ENCODE data around the gene AHSP.

The AHSP gene

GRCh38 chr16:31507929-31508705 lies 19.6 kb upstream of the AHSP start, which contains the start of gene RUSF1:
Gene RUSF1, minus strand, starts transcription at chr16:31508391. Its CDS starts 18 bp downstream, at chr16:31508373.
- TF ChIP-seq CTCF (conservative IDR thresholded peaks at IDR 0.05; ENCODE audit: low read depth, low read length): no peak
- peak within 1 kb of the TSS; percentile 94 for H3K4me3 ChIP-seq (ENCODE audit: low read length)
- DNase-seq (ENCODE audit: low read depth): peak; percentile 52

- no peak for DNase-seq (ENCODE audit: low read depth)
- no peak for TF ChIP-seq CTCF (conservative IDR thresholded peaks at IDR 0.05; ENCODE audit: low read depth, low read length)
- peak overlapping the region; percentile 94 for H3K4me3 ChIP-seq (ENCODE audit: low read length)
Measured at GRCh38 chr16:31508706-31509195, 18.9 kb upstream of the AHSP start.

GRCh38 chr16:31513126-31513525 lies 14.6 kb upstream of the AHSP start:
- H3K4me3 ChIP-seq (ENCODE audit: low read length): no peak overlapping the region
- no peak for TF ChIP-seq CTCF (conservative IDR thresholded peaks at IDR 0.05; ENCODE audit: low read depth, low read length)
- peak; percentile 39 for DNase-seq (ENCODE audit: low read depth)

- TF ChIP-seq CTCF (conservative IDR thresholded peaks at IDR 0.05; ENCODE audit: low read depth, low read length): no peak
- no peak overlapping the region for H3K4me3 ChIP-seq (ENCODE audit: low read length)
- no peak for DNase-seq (ENCODE audit: low read depth)
Measured at GRCh38 chr16:31513884-31514283, 13.8 kb upstream of the AHSP start.

- H3K4me3 ChIP-seq (ENCODE audit: low read length): no peak overlapping the region
- TF ChIP-seq CTCF (conservative IDR thresholded peaks at IDR 0.05; ENCODE audit: low read depth, low read length): no peak
- DNase-seq (ENCODE audit: low read depth): no peak
Measured at GRCh38 chr16:31517800-31518402, 9.8 kb upstream of the AHSP start.

GRCh38 chr16:31519759-31520431 lies 7.8 kb upstream of the AHSP start:
- DNase-seq (ENCODE audit: low read depth): no peak
- no peak overlapping the region for H3K4me3 ChIP-seq (ENCODE audit: low read length)
- no peak for TF ChIP-seq CTCF (conservative IDR thresholded peaks at IDR 0.05; ENCODE audit: low read depth, low read length)

Measured in retinal pigment epithelial cell (primary cell).